Activated naive CD4-positive, alpha-beta T cell treated with anti-CD3 and anti-CD28 coated beads, Interleukin-2, amount 10 ng/mL, durations not matched to agents 7 days and 5 days (primary cell): ENCODE measurements around the gene GVQW3.

Experiments used
- CTCF ChIA-PET: fragments of 350-600 bp; sonication (Branson Sonifier 250); formaldehyde crosslinking; loops from one replicate; lab custom pipeline; 2021; ENCODE audit warnings: antibody characterized with exemption; lab: Charles Lee
- DNase-seq: peaks from one replicate; pipeline ENCODE4 v3.0.0-alpha.2; 2020
- H3K27ac Mint-ChIP-seq: one replicate; pipeline ENCODE4 v1.8.0; 2021; ENCODE audit warnings: mild to moderate bottlenecking, moderate library complexity, mixed read lengths
- H3K27me3 Mint-ChIP-seq: one replicate; pipeline ENCODE4 v1.8.0; 2021; ENCODE audit warnings: mild to moderate bottlenecking, mixed read lengths
- H3K36me3 Mint-ChIP-seq: one replicate; pipeline ENCODE4 v1.8.0; 2021; ENCODE audit warnings: mixed read lengths
- H3K4me1 Mint-ChIP-seq: one replicate; pipeline ENCODE4 v1.8.0; 2021; ENCODE audit warnings: mixed read lengths
- H3K4me3 Mint-ChIP-seq: one replicate; pipeline ENCODE4 v1.8.0; 2021; ENCODE audit warnings: mild to moderate bottlenecking, moderate library complexity, mixed read lengths
- H3K9me3 Mint-ChIP-seq: one replicate; pipeline ENCODE4 v1.8.0; 2021; ENCODE audit warnings: mixed read lengths

GVQW3 gene

GRCh38 chr11:76444384-76445120, 63.4 kb downstream of the GVQW3 start, which contains the start of gene EMSY:
Gene EMSY, plus strand, starts transcription at chr11:76445018. Its CDS starts 1,921 bp downstream, at chr11:76446939.
- H3K4me1 Mint-ChIP-seq = peaks cover 36% of the 10 kb centered on the region
- peaks cover 31% of the 10 kb centered on the region for H3K36me3 Mint-ChIP-seq
- H3K27me3 Mint-ChIP-seq = no peaks in the 10 kb centered on the region
- H3K4me3 Mint-ChIP-seq = peak within 1 kb of the TSS; percentile 97
- H3K27ac Mint-ChIP-seq = peak within 1 kb of the TSS; percentile 93
- CTCF ChIA-PET = interaction anchor here (0.6 kb wide), 1 partner anchor 66 kb away, joined by 3 read pairs; no protein-coding TSS in a partner anchor
- no peaks in the 10 kb centered on the region for H3K9me3 Mint-ChIP-seq
- DNase-seq = peak; percentile 96

GRCh38 chr11:76445121-76446084, 64.3 kb downstream of the GVQW3 start:
- Mint-ChIP-seq H3K36me3 (peaks cover 40% of the 10 kb centered on the region), H3K27me3 (no peaks in the 10 kb centered on the region), H3K27ac (peak overlapping the region; percentile 93), H3K9me3 (no peaks in the 10 kb centered on the region), H3K4me1 (peaks cover 40% of the 10 kb centered on the region), H3K4me3 (peak overlapping the region; percentile 97)
- peak; percentile 73 for DNase-seq
- CTCF ChIA-PET = interaction anchor here (1.6 kb wide), 1 partner anchor 238 kb away, joined by 5 read pairs; no protein-coding TSS in a partner anchor

- H3K4me3 Mint-ChIP-seq = no peak overlapping the region
Observed at GRCh38 chr11:76448506-76448905, 67.4 kb downstream of the GVQW3 start.

GRCh38 chr11:76453248-76453647, 72.1 kb downstream of the GVQW3 start:
- H3K4me3 Mint-ChIP-seq = no peak overlapping the region
- no peak overlapping the region for H3K27ac Mint-ChIP-seq
- DNase-seq = no peak
- peaks cover 34% of the 10 kb centered on the region for H3K36me3 Mint-ChIP-seq
- H3K9me3 Mint-ChIP-seq = no peaks in the 10 kb centered on the region
- CTCF ChIA-PET = no interaction called here
- H3K4me1 Mint-ChIP-seq = peaks cover 6% of the 10 kb centered on the region
- no peaks in the 10 kb centered on the region for H3K27me3 Mint-ChIP-seq

More at GRCh38 chr11:76448506-76448905, 67.4 kb downstream of the GVQW3 start:
- Mint-ChIP-seq H3K36me3 (peaks cover 50% of the 10 kb centered on the region), H3K27ac (no peak overlapping the region), H3K4me1 (peaks cover 24% of the 10 kb centered on the region), H3K9me3 (no peaks in the 10 kb centered on the region), H3K27me3 (no peaks in the 10 kb centered on the region)
- CTCF ChIA-PET = interaction anchor here (1.1 kb wide), 1 partner anchor 10 kb away, joined by 5 read pairs; no protein-coding TSS in a partner anchor
- DNase-seq = no peak

GRCh38 chr11:76455331-76455730, 74.2 kb downstream of the GVQW3 start:
- Mint-ChIP-seq H3K27ac (no peak overlapping the region), H3K4me1 (peaks cover 3% of the 10 kb centered on the region), H3K4me3 (no peak overlapping the region), H3K36me3 (peaks cover 26% of the 10 kb centered on the region), H3K9me3 (no peaks in the 10 kb centered on the region), H3K27me3 (no peaks in the 10 kb centered on the region)
- CTCF ChIA-PET = no interaction called here
- no peak for DNase-seq

- no peak for DNase-seq
- H3K4me1 Mint-ChIP-seq = peaks cover 3% of the 10 kb centered on the region
- CTCF ChIA-PET = no interaction called here
- H3K27me3 Mint-ChIP-seq = no peaks in the 10 kb centered on the region
- H3K27ac Mint-ChIP-seq = no peak overlapping the region
- H3K9me3 Mint-ChIP-seq = no peaks in the 10 kb centered on the region
- no peak overlapping the region for H3K4me3 Mint-ChIP-seq
- peaks cover 24% of the 10 kb centered on the region for H3K36me3 Mint-ChIP-seq
Observed at GRCh38 chr11:76455931-76456330, 74.8 kb downstream of the GVQW3 start.

GRCh38 chr11:76456571-76456970, 75.4 kb downstream of the GVQW3 start:
- CTCF ChIA-PET = no interaction called here
- peaks cover 21% of the 10 kb centered on the region for H3K36me3 Mint-ChIP-seq
- no peaks in the 10 kb centered on the region for H3K9me3 Mint-ChIP-seq
- peaks cover 3% of the 10 kb centered on the region for H3K4me1 Mint-ChIP-seq
- no peak overlapping the region for H3K4me3 Mint-ChIP-seq
- no peak overlapping the region for H3K27ac Mint-ChIP-seq
- DNase-seq = no peak
- no peaks in the 10 kb centered on the region for H3K27me3 Mint-ChIP-seq
